ENCODE data around the gene FBXW10B.
A peak's percentile ranks its signal among the peaks of the same experiment; 100 is the strongest.

Gene FBXW10B

DNA sequence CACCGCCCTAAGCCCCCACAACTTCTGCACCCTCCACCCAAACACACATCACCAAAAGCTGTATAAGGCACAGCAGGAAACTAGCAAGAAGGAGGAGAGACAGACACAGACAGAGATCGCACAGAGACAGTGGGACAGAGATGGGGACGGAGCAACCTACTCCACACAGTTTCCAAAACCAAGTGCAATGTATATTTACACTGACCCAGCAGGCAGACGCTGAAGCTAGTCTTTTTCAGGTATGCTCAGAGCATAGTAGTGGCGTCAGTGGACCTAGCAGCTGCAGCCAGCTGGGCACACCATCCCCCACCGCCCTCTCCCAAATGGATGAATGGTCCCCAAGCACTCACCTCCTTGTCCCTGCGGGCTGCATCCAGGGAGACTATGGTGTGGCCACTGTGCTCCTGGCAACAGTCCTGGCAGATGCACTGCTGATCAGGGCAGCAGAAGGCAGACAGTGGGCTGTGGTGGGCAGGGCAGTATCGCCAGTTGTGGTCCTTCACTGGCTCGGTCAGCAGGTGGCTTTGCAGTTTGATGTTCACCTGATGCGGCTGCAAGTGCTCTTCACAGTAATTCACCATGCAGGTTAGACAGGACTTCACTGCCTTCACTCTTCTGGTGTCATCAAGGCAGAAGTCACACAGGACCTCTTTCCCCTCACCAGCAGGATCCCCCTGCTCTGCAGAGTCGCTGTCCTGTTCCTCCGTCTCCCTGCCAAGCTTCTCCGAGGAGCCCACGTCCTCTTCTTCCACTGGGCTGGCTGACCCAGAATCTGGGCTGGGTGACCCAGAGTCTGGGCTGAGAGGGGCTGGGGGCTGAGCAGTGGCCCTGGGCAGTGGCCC, 31.5 kb upstream of the FBXW10B start:
- H3K27ac ChIP-seq (ENCODE audit: extremely low read depth, low read depth, low read length), result peak overlapping the region; percentile 63
- H3K4me1 ChIP-seq (ENCODE audit: control insufficient read depth, insufficient read depth, low read length), result peaks cover 12% of the 10 kb centered on the region
- CTCF ChIA-PET, result interaction anchor here (0.6 kb wide), 2 partner anchors 169 to 379 kb away, joined by 3 read pairs; no protein-coding TSS in a partner anchor
- no peak overlapping the region for H3K4me3 ChIP-seq (ENCODE audit: low read depth, low read length)
- POLR2A ChIA-PET, result interaction anchor here (1.2 kb wide), 3 partner anchors 11 to 348 kb away, joined by 4 to 14 read pairs (median 7); partner anchors contain the start of genes TTC19, ZNF286A and ZSWIM7
- TF ChIP-seq, protein P1, sequence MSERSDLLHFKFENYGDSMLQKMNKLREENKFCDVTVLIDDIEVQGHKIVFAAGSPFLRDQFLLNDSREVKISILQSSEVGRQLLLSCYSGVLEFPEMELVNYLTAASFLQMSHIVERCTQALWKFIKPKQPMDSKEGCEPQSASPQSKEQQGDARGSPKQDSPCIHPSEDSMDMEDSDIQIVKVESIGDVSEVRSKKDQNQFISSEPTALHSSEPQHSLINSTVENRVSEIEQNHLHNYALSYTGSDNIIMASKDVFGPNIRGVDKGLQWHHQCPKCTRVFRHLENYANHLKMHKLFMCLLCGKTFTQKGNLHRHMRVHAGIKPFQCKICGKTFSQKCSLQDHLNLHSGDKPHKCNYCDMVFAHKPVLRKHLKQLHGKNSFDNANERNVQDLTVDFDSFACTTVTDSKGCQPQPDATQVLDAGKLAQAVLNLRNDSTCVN (tag by site-specific recombination; optimal IDR thresholded peaks at IDR 0.05), result peak; percentile 7
- TF ChIP-seq, protein P2, sequence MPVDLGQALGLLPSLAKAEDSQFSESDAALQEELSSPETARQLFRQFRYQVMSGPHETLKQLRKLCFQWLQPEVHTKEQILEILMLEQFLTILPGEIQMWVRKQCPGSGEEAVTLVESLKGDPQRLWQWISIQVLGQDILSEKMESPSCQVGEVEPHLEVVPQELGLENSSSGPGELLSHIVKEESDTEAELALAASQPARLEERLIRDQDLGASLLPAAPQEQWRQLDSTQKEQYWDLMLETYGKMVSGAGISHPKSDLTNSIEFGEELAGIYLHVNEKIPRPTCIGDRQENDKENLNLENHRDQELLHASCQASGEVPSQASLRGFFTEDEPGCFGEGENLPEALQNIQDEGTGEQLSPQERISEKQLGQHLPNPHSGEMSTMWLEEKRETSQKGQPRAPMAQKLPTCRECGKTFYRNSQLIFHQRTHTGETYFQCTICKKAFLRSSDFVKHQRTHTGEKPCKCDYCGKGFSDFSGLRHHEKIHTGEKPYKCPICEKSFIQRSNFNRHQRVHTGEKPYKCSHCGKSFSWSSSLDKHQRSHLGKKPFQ (tag by site-specific recombination; IDR thresholded peaks at IDR 0.05), result no peak
- no peak for TF ChIP-seq ZNF560 (tag by site-specific recombination; IDR thresholded peaks at IDR 0.05; ENCODE audit: borderline replicate concordance)
- H3K9me3 ChIP-seq (ENCODE audit: control insufficient read depth, insufficient read depth, low read depth, low read length), result no peaks in the 10 kb centered on the region
- no peaks in the 10 kb centered on the region for H3K36me3 ChIP-seq (ENCODE audit: control insufficient read depth in 2 of 2, insufficient read depth in 1 of 2, low read length in 2 of 2)

DNA sequence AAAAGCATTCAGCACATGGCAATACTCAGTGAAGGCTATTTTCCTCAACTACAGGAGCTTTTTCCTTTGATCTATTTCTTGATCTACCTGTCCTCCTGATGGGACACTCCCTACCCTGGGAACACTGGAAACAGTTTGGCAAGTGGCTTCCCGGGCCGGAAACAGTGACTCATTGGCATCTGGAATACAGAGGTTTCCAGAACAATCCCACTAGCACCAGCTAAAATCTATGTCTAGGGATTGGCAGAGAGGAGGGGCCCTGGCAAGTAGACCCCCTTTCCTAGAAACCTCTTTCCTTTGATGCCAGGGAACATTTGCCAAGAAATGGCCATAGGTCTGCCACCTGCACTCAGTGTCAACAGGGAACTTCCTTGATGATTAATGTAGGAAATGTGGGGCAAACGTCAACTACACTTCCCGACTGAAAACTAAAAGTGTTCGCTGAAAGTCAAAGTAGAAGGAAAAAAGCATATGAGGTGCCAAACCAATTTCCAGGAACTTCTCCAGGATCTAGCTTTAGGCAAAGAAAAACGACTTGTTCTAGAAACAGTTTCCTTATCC, 30.4 kb upstream of the FBXW10B start:
- TF ChIP-seq, protein P3, sequence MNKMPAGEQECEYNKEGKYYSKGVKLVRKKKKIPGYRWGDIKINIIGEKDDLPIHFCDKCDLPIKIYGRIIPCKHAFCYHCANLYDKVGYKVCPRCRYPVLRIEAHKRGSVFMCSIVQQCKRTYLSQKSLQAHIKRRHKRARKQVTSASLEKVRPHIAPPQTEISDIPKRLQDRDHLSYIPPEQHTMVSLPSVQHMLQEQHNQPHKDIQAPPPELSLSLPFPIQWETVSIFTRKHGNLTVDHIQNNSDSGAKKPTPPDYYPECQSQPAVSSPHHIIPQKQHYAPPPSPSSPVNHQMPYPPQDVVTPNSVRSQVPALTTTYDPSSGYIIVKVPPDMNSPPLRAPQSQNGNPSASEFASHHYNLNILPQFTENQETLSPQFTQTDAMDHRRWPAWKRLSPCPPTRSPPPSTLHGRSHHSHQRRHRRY (tag by site-specific recombination; IDR thresholded peaks at IDR 0.05), result no peak
- TF ChIP-seq IKZF3 (tag by site-specific recombination; IDR thresholded peaks at IDR 0.05) (no peak), PRDM1 (tag by site-specific recombination; IDR thresholded peaks at IDR 0.05) (0 out of 2 replicates have a peak, but pooled peaks have one; percentile 5)
- TF ChIP-seq, protein P4, sequence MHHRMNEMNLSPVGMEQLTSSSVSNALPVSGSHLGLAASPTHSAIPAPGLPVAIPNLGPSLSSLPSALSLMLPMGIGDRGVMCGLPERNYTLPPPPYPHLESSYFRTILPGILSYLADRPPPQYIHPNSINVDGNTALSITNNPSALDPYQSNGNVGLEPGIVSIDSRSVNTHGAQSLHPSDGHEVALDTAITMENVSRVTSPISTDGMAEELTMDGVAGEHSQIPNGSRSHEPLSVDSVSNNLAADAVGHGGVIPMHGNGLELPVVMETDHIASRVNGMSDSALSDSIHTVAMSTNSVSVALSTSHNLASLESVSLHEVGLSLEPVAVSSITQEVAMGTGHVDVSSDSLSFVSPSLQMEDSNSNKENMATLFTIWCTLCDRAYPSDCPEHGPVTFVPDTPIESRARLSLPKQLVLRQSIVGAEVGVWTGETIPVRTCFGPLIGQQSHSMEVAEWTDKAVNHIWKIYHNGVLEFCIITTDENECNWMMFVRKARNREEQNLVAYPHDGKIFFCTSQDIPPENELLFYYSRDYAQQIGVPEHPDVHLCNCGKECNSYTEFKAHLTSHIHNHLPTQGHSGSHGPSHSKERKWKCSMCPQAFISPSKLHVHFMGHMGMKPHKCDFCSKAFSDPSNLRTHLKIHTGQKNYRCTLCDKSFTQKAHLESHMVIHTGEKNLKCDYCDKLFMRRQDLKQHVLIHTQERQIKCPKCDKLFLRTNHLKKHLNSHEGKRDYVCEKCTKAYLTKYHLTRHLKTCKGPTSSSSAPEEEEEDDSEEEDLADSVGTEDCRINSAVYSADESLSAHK (tag by site-specific recombination; IDR thresholded peaks at IDR 0.05), result peak; percentile 55
- no peak overlapping the region for H3K4me3 ChIP-seq (ENCODE audit: low read depth, low read length)
- H3K4me1 ChIP-seq (ENCODE audit: control insufficient read depth, insufficient read depth, low read length), result peaks cover 16% of the 10 kb centered on the region
- H3K36me3 ChIP-seq (ENCODE audit: control insufficient read depth in 2 of 2, insufficient read depth in 1 of 2, low read length in 2 of 2), result no peaks in the 10 kb centered on the region
- H3K27ac ChIP-seq (ENCODE audit: extremely low read depth, low read depth, low read length), result no peak overlapping the region
- H3K9me3 ChIP-seq (ENCODE audit: control insufficient read depth, insufficient read depth, low read depth, low read length), result no peaks in the 10 kb centered on the region
- ChIA-PET CTCF (no interaction called here), POLR2A (no interaction called here)

DNA sequence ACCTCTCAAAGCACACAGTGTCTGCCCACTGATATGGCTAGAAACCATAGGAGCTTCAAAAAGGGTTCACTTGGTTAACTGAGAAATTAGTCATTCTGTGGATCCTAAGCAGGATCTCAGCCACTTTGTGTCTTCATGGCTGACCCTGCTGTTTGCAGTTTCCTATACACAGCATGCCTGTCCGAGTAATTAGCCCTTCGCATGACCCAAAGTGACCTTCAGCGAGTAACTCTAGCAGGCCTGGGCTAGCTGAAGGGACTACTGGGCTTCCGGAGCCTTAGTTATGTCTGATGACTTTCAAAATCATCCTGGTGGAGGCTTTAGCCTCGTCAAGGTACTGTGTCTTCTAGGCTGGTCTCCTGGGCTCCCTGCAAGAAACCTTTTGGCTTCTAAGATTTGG, 28.9 kb upstream of the FBXW10B start:
- H3K4me1 ChIP-seq (ENCODE audit: control insufficient read depth, insufficient read depth, low read length), result peaks cover 13% of the 10 kb centered on the region
- no peaks in the 10 kb centered on the region for H3K9me3 ChIP-seq (ENCODE audit: control insufficient read depth, insufficient read depth, low read depth, low read length)
- POLR2A ChIA-PET, result interaction anchor here (0.7 kb wide), 1 partner anchor 14 kb away, joined by 3 read pairs; no protein-coding TSS in a partner anchor
- H3K36me3 ChIP-seq (ENCODE audit: control insufficient read depth in 2 of 2, insufficient read depth in 1 of 2, low read length in 2 of 2), result no peaks in the 10 kb centered on the region
- H3K4me3 ChIP-seq (ENCODE audit: low read depth, low read length), result no peak overlapping the region
- CTCF ChIA-PET, result no interaction called here
- H3K27ac ChIP-seq (ENCODE audit: extremely low read depth, low read depth, low read length), result no peak overlapping the region
- TF ChIP-seq, protein P5, sequence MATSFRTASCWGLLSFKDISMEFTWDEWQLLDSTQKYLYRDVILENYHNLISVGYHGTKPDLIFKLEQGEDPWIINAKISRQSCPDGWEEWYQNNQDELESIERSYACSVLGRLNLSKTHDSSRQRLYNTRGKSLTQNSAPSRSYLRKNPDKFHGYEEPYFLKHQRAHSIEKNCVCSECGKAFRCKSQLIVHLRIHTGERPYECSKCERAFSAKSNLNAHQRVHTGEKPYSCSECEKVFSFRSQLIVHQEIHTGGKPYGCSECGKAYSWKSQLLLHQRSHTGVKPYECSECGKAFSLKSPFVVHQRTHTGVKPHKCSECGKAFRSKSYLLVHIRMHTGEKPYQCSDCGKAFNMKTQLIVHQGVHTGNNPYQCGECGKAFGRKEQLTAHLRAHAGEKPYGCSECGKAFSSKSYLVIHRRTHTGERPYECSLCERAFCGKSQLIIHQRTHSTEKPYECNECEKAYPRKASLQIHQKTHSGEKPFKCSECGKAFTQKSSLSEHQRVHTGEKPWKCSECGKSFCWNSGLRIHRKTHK (tag by site-specific recombination; IDR thresholded peaks at IDR 0.05), result no peak
- TF ChIP-seq, protein P6, sequence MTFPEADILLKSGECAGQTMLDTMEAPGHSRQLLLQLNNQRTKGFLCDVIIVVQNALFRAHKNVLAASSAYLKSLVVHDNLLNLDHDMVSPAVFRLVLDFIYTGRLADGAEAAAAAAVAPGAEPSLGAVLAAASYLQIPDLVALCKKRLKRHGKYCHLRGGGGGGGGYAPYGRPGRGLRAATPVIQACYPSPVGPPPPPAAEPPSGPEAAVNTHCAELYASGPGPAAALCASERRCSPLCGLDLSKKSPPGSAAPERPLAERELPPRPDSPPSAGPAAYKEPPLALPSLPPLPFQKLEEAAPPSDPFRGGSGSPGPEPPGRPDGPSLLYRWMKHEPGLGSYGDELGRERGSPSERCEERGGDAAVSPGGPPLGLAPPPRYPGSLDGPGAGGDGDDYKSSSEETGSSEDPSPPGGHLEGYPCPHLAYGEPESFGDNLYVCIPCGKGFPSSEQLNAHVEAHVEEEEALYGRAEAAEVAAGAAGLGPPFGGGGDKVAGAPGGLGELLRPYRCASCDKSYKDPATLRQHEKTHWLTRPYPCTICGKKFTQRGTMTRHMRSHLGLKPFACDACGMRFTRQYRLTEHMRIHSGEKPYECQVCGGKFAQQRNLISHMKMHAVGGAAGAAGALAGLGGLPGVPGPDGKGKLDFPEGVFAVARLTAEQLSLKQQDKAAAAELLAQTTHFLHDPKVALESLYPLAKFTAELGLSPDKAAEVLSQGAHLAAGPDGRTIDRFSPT (tag by site-specific recombination; IDR thresholded peaks at IDR 0.05), result no peak
- TF ChIP-seq ZNF585B (tag by site-specific recombination; IDR thresholded peaks at IDR 0.05), result no peak
- TF ChIP-seq, protein P7, sequence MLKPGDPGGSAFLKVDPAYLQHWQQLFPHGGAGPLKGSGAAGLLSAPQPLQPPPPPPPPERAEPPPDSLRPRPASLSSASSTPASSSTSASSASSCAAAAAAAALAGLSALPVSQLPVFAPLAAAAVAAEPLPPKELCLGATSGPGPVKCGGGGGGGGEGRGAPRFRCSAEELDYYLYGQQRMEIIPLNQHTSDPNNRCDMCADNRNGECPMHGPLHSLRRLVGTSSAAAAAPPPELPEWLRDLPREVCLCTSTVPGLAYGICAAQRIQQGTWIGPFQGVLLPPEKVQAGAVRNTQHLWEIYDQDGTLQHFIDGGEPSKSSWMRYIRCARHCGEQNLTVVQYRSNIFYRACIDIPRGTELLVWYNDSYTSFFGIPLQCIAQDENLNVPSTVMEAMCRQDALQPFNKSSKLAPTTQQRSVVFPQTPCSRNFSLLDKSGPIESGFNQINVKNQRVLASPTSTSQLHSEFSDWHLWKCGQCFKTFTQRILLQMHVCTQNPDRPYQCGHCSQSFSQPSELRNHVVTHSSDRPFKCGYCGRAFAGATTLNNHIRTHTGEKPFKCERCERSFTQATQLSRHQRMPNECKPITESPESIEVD (tag by site-specific recombination; IDR thresholded peaks at IDR 0.05), result no peak
- TF ChIP-seq, protein P8, sequence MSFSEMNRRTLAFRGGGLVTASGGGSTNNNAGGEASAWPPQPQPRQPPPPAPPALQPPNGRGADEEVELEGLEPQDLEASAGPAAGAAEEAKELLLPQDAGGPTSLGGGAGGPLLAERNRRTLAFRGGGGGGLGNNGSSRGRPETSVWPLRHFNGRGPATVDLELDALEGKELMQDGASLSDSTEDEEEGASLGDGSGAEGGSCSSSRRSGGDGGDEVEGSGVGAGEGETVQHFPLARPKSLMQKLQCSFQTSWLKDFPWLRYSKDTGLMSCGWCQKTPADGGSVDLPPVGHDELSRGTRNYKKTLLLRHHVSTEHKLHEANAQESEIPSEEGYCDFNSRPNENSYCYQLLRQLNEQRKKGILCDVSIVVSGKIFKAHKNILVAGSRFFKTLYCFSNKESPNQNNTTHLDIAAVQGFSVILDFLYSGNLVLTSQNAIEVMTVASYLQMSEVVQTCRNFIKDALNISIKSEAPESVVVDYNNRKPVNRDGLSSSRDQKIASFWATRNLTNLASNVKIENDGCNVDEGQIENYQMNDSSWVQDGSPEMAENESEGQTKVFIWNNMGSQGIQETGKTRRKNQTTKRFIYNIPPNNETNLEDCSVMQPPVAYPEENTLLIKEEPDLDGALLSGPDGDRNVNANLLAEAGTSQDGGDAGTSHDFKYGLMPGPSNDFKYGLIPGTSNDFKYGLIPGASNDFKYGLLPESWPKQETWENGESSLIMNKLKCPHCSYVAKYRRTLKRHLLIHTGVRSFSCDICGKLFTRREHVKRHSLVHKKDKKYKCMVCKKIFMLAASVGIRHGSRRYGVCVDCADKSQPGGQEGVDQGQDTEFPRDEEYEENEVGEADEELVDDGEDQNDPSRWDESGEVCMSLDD (tag by site-specific recombination; IDR thresholded peaks at IDR 0.05), result no peak

All from HEK293 (cell line).